ENCODE results near the gene CLEC4F.

DNA sequence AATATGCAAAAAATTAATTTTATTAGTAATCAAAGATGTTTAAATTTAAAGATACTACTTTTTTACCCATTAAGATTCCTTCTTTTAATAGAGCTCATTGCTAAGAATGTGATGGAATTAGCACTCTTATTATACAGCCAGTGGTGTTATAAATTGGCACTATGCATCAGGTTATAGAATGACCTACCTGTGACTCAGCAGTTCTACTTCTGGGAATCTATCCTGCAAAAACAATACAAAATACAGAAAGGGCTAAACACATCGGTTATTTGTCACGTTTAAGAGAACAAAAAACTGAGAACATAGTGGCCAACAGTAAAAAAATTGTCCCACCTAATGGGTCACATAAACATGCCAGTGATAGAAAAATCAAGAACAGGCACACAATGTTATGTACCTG, 42.9 kb downstream of the CLEC4F start:
- TF ChIP-seq, protein P1, sequence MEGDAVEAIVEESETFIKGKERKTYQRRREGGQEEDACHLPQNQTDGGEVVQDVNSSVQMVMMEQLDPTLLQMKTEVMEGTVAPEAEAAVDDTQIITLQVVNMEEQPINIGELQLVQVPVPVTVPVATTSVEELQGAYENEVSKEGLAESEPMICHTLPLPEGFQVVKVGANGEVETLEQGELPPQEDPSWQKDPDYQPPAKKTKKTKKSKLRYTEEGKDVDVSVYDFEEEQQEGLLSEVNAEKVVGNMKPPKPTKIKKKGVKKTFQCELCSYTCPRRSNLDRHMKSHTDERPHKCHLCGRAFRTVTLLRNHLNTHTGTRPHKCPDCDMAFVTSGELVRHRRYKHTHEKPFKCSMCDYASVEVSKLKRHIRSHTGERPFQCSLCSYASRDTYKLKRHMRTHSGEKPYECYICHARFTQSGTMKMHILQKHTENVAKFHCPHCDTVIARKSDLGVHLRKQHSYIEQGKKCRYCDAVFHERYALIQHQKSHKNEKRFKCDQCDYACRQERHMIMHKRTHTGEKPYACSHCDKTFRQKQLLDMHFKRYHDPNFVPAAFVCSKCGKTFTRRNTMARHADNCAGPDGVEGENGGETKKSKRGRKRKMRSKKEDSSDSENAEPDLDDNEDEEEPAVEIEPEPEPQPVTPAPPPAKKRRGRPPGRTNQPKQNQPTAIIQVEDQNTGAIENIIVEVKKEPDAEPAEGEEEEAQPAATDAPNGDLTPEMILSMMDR (optimal IDR thresholded peaks at IDR 0.05 in 1 of 3, IDR thresholded peaks at IDR 0.05 in 1 of 3, conservative IDR thresholded peaks at IDR 0.05 in 1 of 3; ENCODE audit: extremely low read depth in 1 of 3, insufficient read depth in 2 of 3, low read length in 3 of 3), result no peak
- no peak for TF ChIP-seq EZH2 (IDR thresholded peaks at IDR 0.05; ENCODE audit: low read length)
